ENCODE data around the gene LMNTD2. TPM values are rescaled to one million over a fixed set of nuclear protein-coding genes. Genes with fewer than 3 reads are reported as not detected.
A peak's percentile ranks its signal among the peaks of the same experiment; 100 is the strongest.

The LMNTD2 gene
- total RNA-seq, 1 donor from 2014 or later: 1.1 TPM

DNA sequence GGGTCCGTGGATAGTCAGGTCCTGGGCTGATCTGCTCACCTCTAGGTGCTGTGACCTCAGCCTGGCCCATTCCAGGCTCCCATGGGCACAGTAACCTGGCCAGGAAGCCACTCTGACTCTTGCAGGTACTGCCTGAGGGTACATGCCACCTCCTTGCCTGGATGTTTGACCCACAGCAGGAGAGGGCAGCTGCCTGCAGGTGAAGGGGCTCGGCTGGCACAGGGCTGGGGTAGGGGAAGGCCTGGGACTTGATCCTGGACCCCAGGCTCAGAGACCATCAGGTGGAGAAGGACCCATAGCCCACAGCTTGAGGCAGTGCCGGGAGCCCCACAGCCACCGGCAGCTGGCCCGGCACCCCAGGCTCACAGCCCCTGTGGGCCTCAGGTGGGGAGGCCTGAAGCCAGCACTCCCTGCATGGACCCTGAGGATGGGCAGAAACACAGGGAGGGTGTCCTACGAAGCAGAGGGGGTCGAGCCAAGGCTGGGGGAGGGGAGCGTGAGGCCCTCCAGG lies 20.5 kb downstream of the LMNTD2 start:
- Histone ChIP-seq H3K4me3 (no peak overlapping the region), H3K27ac (no peak overlapping the region), H3K4me1 (peaks cover 7 to 15% of the 10 kb centered on the region in 2 donors), H3K27me3 (no peaks in the 10 kb centered on the region), H3K9me3 (no peaks in the 10 kb centered on the region), H3K36me3 (no peaks in the 10 kb centered on the region)
- TF ChIP-seq, protein P1, sequence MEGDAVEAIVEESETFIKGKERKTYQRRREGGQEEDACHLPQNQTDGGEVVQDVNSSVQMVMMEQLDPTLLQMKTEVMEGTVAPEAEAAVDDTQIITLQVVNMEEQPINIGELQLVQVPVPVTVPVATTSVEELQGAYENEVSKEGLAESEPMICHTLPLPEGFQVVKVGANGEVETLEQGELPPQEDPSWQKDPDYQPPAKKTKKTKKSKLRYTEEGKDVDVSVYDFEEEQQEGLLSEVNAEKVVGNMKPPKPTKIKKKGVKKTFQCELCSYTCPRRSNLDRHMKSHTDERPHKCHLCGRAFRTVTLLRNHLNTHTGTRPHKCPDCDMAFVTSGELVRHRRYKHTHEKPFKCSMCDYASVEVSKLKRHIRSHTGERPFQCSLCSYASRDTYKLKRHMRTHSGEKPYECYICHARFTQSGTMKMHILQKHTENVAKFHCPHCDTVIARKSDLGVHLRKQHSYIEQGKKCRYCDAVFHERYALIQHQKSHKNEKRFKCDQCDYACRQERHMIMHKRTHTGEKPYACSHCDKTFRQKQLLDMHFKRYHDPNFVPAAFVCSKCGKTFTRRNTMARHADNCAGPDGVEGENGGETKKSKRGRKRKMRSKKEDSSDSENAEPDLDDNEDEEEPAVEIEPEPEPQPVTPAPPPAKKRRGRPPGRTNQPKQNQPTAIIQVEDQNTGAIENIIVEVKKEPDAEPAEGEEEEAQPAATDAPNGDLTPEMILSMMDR (IDR thresholded peaks at IDR 0.05): no peak
- intact Hi-C loops (cut with DNase I): no loop called here
- DNase-seq (ENCODE audit: low spot score in 2 of 2): no peak

DNA sequence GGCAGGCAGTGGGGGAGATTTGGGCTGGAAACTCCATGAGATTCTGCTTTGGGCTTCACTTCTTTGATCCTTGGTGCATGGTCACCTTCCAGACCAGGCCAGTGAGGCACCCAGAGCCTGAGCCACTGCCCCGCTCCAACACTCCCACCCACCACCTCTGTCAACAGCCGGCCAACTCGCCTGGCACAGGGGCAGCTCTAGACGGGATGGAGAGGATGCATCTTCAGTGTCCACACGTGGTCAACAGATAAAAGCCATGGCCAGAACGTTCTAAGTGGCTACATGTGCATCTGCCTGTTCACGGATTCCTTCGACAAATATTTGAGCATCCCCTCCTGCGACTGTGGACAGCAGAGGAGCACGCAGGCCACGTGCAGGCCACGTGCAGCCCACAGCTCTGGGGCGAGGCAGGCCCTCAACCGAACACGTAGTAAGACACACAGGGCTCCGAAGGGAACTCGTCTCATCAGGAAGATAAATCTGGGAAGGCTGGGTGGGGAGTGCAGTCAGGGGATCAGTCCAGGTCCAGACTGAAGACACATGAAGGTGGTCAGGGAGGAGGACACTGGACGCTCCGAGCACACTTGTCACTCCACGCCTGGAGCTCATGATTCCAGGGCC lies 22.0 kb downstream of the LMNTD2 start:
- Histone ChIP-seq H3K9me3 (no peaks in the 10 kb centered on the region), H3K27ac (no peak overlapping the region), H3K36me3 (peaks cover 0 to under 1% of the 10 kb centered on the region in 2 donors), H3K4me1 (peaks cover 13 to 26% of the 10 kb centered on the region in 2 donors), H3K27me3 (no peaks in the 10 kb centered on the region), H3K4me3 (no peak overlapping the region)
- TF ChIP-seq, protein P1 (IDR thresholded peaks at IDR 0.05): no peak
- DNase-seq (ENCODE audit: low spot score in 2 of 2): no peak
- intact Hi-C loops (cut with DNase I): no loop called here

DNA sequence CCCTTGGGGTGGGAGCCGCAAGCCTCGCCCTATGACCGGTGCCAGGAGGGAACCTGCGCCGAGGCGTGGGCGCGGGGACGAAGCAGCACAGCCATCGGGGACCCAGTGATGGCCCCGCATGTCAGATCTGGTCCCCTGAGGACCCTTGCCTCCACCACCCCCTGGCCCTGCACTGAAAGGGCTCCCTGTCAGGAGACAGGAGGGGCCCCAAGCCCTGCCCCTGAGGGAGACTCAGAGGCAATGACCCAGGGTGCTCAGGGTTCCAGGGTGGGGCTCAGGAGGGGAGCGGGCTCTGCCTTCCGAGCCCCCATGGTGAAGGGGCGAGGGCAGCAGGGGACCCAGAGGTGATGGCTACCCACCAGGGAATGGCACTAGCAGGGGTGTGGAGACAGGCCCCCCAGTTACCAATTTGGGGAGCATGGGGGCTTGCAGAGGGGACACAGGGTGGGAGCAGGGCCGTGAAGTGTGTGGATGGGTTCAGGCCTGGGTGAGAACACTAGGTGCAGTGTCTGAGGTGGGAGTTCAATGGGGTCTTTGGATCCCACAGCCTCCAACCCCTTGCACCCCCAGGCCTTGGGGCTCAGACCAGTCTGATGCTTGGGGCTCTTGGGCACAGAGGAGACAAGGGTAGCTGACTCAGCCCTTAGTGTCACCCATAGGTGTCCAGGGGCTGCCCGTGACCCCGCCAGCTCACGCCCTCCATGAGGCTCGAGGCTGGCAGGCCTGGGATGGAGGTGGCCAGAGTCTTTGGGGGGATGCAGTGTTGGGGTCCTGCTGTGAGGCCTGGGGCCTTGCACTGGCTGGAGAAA lies 22.7 kb downstream of the LMNTD2 start:
- peaks cover 4 to 8% of the 10 kb centered on the region in 2 donors for H3K36me3 ChIP-seq
- H3K4me3 ChIP-seq: peak overlapping the region; percentile 43 to 94
- TF ChIP-seq, protein P1 (IDR thresholded peaks at IDR 0.05): no peak
- no peak overlapping the region for H3K27ac ChIP-seq
- H3K27me3 ChIP-seq: no peaks in the 10 kb centered on the region
- no peaks in the 10 kb centered on the region for H3K9me3 ChIP-seq
- intact Hi-C loops (cut with DNase I): no loop called here
- no peak for DNase-seq (ENCODE audit: low spot score in 2 of 2)
- peaks cover 13 to 26% of the 10 kb centered on the region in 2 donors for H3K4me1 ChIP-seq

DNA sequence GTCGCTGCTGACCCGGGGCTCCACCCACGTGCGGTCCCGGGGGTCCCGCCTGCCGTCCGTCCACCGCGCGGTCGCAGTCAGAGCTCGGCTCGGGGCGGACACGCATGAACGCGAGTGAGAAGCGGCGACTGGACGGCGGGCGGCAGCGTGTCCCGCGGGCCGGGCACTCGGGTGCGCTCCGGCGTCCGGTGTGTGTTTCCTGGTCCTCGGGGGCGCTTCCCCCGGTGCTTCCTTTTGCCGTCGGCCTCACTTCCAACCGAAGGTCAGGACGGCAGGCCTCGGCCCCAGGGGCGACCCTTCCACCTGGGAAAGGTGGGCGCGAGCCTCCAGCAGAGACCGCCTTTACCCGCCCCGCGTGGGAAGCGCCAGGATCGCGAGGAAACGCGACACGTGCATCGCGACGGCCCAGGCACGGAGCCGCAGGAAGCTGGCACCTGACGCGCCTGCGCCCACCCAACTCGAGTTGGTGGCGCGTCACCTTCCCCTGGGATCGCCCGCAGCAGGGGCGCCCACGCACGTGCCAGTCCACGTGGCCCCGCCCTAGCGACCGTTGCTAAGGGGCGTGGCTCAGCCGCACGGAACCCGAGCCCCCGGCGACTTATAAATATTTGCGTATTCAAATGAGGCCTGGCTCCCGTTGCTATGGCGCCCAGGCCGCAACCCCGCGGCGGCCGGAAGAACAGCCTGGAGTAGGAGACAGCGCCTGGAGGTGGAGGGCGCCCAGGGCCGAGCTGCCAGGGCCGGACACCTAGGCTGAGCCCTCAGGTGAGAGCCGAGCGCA lies 23.5 kb downstream of the LMNTD2 start, which contains the start of gene LRRC56:
Gene LRRC56 (plus strand): TSS at position 687 of the 781 bp plus-strand sequence. CDS start 3,158 bp downstream, outside the sequence.
- intact Hi-C loops (cut with DNase I): no loop called here
- TF ChIP-seq, protein P1 (IDR thresholded peaks at IDR 0.05): peak in 1 of 3 experiments; percentile 3
- peak within 1 kb of the TSS in 1 of 2 donors; percentile 41 for H3K27ac ChIP-seq

More for the DNA sequence above, 23.5 kb downstream of the LMNTD2 start, which contains the start of gene LRRC56:
- Histone ChIP-seq H3K4me1 (peaks cover 13 to 26% of the 10 kb centered on the region in 2 donors), H3K9me3 (no peaks in the 10 kb centered on the region), H3K4me3 (peak within 1 kb of the TSS; percentile 43 to 94), H3K36me3 (peaks cover 12 to 16% of the 10 kb centered on the region in 2 donors), H3K27me3 (no peaks in the 10 kb centered on the region)
- peak; percentile 57 to 90 for DNase-seq (ENCODE audit: low spot score in 2 of 2)
